ENCODE measurements around the gene TM7SF2.

The TM7SF2 gene

GRCh38 chr11:65083834-65084597, 27.7 kb upstream of the TM7SF2 start, which contains the start of the genes CDCA5 and ZFPL1:
CDCA5 (minus strand) TSS chr11:65084040; CDS start chr11:65083978, 62 bp downstream.
ZFPL1 (plus strand) TSS chr11:65084222; CDS start chr11:65084699, 477 bp downstream.
- H3K4me3 ChIP-seq (ENCODE audit: low read depth, low read length), result peak within 1 kb of the TSS; percentile 94
- TF ChIP-seq CTCF (IDR thresholded peaks at IDR 0.05; ENCODE audit: low read depth, low read length), result no peak

GRCh38 chr11:65084598-65085375, 26.9 kb upstream of the TM7SF2 start:
- TF ChIP-seq CTCF (IDR thresholded peaks at IDR 0.05; ENCODE audit: low read depth, low read length), result no peak
- H3K4me3 ChIP-seq (ENCODE audit: low read depth, low read length), result peak overlapping the region; percentile 94

GRCh38 chr11:65085446-65085845, 26.2 kb upstream of the TM7SF2 start:
- peak overlapping the region; percentile 94; the same call in 1 of the 2 replicates for H3K4me3 ChIP-seq (ENCODE audit: low read depth, low read length)
- no peak for TF ChIP-seq CTCF (IDR thresholded peaks at IDR 0.05; ENCODE audit: low read depth, low read length)

- no peak overlapping the region for H3K4me3 ChIP-seq (ENCODE audit: low read depth, low read length)
- no peak for TF ChIP-seq CTCF (IDR thresholded peaks at IDR 0.05; ENCODE audit: low read depth, low read length)
Observed at GRCh38 chr11:65086809-65087208, 24.9 kb upstream of the TM7SF2 start.

GRCh38 chr11:65087216-65087615, 24.5 kb upstream of the TM7SF2 start:
- H3K4me3 ChIP-seq (ENCODE audit: low read depth, low read length), result no peak overlapping the region
- TF ChIP-seq CTCF (IDR thresholded peaks at IDR 0.05; ENCODE audit: low read depth, low read length), result no peak

- TF ChIP-seq CTCF (IDR thresholded peaks at IDR 0.05; ENCODE audit: low read depth, low read length), result no peak
- H3K4me3 ChIP-seq (ENCODE audit: low read depth, low read length), result no peak overlapping the region
Observed at GRCh38 chr11:65087827-65088226, 23.8 kb upstream of the TM7SF2 start.

GRCh38 chr11:65089621-65090020, 22.1 kb upstream of the TM7SF2 start:
- no peak overlapping the region for H3K4me3 ChIP-seq (ENCODE audit: low read depth, low read length)
- TF ChIP-seq CTCF (IDR thresholded peaks at IDR 0.05; ENCODE audit: low read depth, low read length), result no peak
